Subcutaneous abdominal adipose tissue (tissue), 5 donors: Measurements from ENCODE around the gene RBMS3.

ENCODE experiments used
- H3K27ac ChIP-seq: one replicate; pipeline ENCODE4 v1.7.0; 2013; ENCODE audit warnings: low read depth, mild to moderate bottlenecking, inconsistent platforms, low read length, moderate library complexity
- H3K27me3 ChIP-seq, 5 donors: one replicate each; pipeline ENCODE4 v1.7.0; 2013; ENCODE audit warnings: low read length in 5 of 5, inconsistent platforms in 1 of 5; ENCODE audit not compliant: control insufficient read depth in 5 of 5, insufficient read depth in 4 of 5
- H3K36me3 ChIP-seq, 5 donors: one replicate each; pipeline ENCODE4 v1.7.0; 2013; ENCODE audit warnings: low read length in 5 of 5; ENCODE audit not compliant: control insufficient read depth in 5 of 5, insufficient read depth in 5 of 5
- H3K4me1 ChIP-seq, 5 donors: one replicate each; pipeline ENCODE4 v1.7.0; 2013; ENCODE audit warnings: low read length in 5 of 5, mild to moderate bottlenecking in 3 of 5, moderate library complexity in 1 of 5; ENCODE audit not compliant: control insufficient read depth in 5 of 5, insufficient read depth in 5 of 5
- H3K4me3 ChIP-seq, 5 donors: one replicate each; pipeline ENCODE4 v1.7.0; 2013; ENCODE audit warnings: low read length in 5 of 5, low read depth in 1 of 5
- H3K9ac ChIP-seq, 5 donors: one replicate each; pipeline ENCODE4 v1.7.0; 2013; ENCODE audit warnings: low read length in 5 of 5, mild to moderate bottlenecking in 4 of 5, moderate library complexity in 3 of 5
- H3K9me3 ChIP-seq, 5 donors: one replicate each; pipeline ENCODE4 v1.7.0; 2013; ENCODE audit warnings: low read length in 5 of 5; ENCODE audit not compliant: control insufficient read depth in 5 of 5
- donor health status: healthy.
- donor health status: healthy.
- donor health status: healthy.
- donor health status: healthy.
- donor health status: healthy.

RBMS3 gene

GRCh38 chr3:29932696-29933325 lies 651.9 kb downstream of the RBMS3 start:
- Histone ChIP-seq H3K27me3 (no peaks in the 10 kb centered on the region), H3K4me1 (peaks cover 0 to 9% (median 3%) of the 10 kb centered on the region in 5 donors), H3K36me3 (peaks cover 0 to 9% (median 0%) of the 10 kb centered on the region in 5 donors), H3K4me3 (no peak overlapping the region), H3K9ac (no peak overlapping the region), H3K9me3 (no peaks in the 10 kb centered on the region), H3K27ac (no peak overlapping the region)

GRCh38 chr3:29933802-29934490 lies 653.1 kb downstream of the RBMS3 start:
- Histone ChIP-seq H3K4me1 (peaks cover 0 to 9% (median 3%) of the 10 kb centered on the region in 5 donors), H3K36me3 (peaks cover 0 to 9% (median 0%) of the 10 kb centered on the region in 5 donors), H3K27me3 (no peaks in the 10 kb centered on the region), H3K27ac (no peak overlapping the region), H3K9ac (no peak overlapping the region), H3K4me3 (no peak overlapping the region), H3K9me3 (no peaks in the 10 kb centered on the region)

- H3K27me3 ChIP-seq, result no peaks in the 10 kb centered on the region
- H3K4me1 ChIP-seq, result peaks cover 0 to 9% (median 3%) of the 10 kb centered on the region in 5 donors
- H3K36me3 ChIP-seq, result peaks cover 0 to 10% (median 0%) of the 10 kb centered on the region in 5 donors
- H3K27ac ChIP-seq, result no peak overlapping the region
- no peaks in the 10 kb centered on the region for H3K9me3 ChIP-seq
- no peak overlapping the region for H3K4me3 ChIP-seq
- H3K9ac ChIP-seq, result no peak overlapping the region
These were observed 653.9 kb downstream of the RBMS3 start for GRCh38 chr3:29934751-29935150.

- peaks cover 0 to 9% (median 3%) of the 10 kb centered on the region in 5 donors for H3K4me1 ChIP-seq
- no peak overlapping the region for H3K27ac ChIP-seq
- no peak overlapping the region for H3K9ac ChIP-seq
- no peak overlapping the region for H3K4me3 ChIP-seq
- H3K27me3 ChIP-seq, result no peaks in the 10 kb centered on the region
- peaks cover 0 to 15% (median 0%) of the 10 kb centered on the region in 5 donors for H3K36me3 ChIP-seq
- no peaks in the 10 kb centered on the region for H3K9me3 ChIP-seq
These were observed 655.2 kb downstream of the RBMS3 start for GRCh38 chr3:29936054-29936453.

- Histone ChIP-seq H3K36me3 (peaks cover 0 to 15% (median 0%) of the 10 kb centered on the region in 5 donors), H3K4me3 (no peak overlapping the region), H3K4me1 (peaks cover 0 to 9% (median 3%) of the 10 kb centered on the region in 5 donors), H3K27me3 (no peaks in the 10 kb centered on the region), H3K27ac (no peak overlapping the region), H3K9me3 (no peaks in the 10 kb centered on the region), H3K9ac (no peak overlapping the region)
These were observed 655.9 kb downstream of the RBMS3 start for GRCh38 chr3:29936766-29937165.

- Histone ChIP-seq H3K27ac (no peak overlapping the region), H3K36me3 (peaks cover 0 to 15% (median 0%) of the 10 kb centered on the region in 5 donors), H3K9me3 (no peaks in the 10 kb centered on the region), H3K4me1 (peaks cover 0 to 9% (median 3%) of the 10 kb centered on the region in 5 donors), H3K9ac (no peak overlapping the region), H3K4me3 (no peak overlapping the region), H3K27me3 (no peaks in the 10 kb centered on the region)
These were observed 656.3 kb downstream of the RBMS3 start for GRCh38 chr3:29937185-29937584.

GRCh38 chr3:29940759-29941323 lies 660.0 kb downstream of the RBMS3 start:
- no peak overlapping the region for H3K9ac ChIP-seq
- H3K27me3 ChIP-seq, result no peaks in the 10 kb centered on the region
- no peak overlapping the region for H3K4me3 ChIP-seq
- no peak overlapping the region for H3K27ac ChIP-seq
- peaks cover 0 to 15% (median 0%) of the 10 kb centered on the region in 5 donors for H3K36me3 ChIP-seq
- no peaks in the 10 kb centered on the region for H3K9me3 ChIP-seq
- H3K4me1 ChIP-seq, result no peaks in the 10 kb centered on the region

GRCh38 chr3:29942297-29942696 lies 661.4 kb downstream of the RBMS3 start:
- H3K9ac ChIP-seq, result no peak overlapping the region
- H3K9me3 ChIP-seq, result no peaks in the 10 kb centered on the region
- peaks cover 0 to 11% (median 0%) of the 10 kb centered on the region in 5 donors for H3K36me3 ChIP-seq
- no peaks in the 10 kb centered on the region for H3K4me1 ChIP-seq
- H3K4me3 ChIP-seq, result no peak overlapping the region
- H3K27me3 ChIP-seq, result no peaks in the 10 kb centered on the region
- no peak overlapping the region for H3K27ac ChIP-seq

- H3K36me3 ChIP-seq, result no peaks in the 10 kb centered on the region
- H3K4me3 ChIP-seq, result no peak overlapping the region
- H3K27me3 ChIP-seq, result no peaks in the 10 kb centered on the region
- no peaks in the 10 kb centered on the region for H3K9me3 ChIP-seq
- peaks cover 0 to 4% (median 0%) of the 10 kb centered on the region in 5 donors for H3K4me1 ChIP-seq
- H3K27ac ChIP-seq, result no peak overlapping the region
- no peak overlapping the region for H3K9ac ChIP-seq
These were observed 668.3 kb downstream of the RBMS3 start for GRCh38 chr3:29949131-29949530.

- Histone ChIP-seq H3K27ac (no peak overlapping the region), H3K36me3 (no peaks in the 10 kb centered on the region), H3K4me1 (peaks cover 0 to 4% (median 0%) of the 10 kb centered on the region in 5 donors), H3K9ac (no peak overlapping the region), H3K27me3 (no peaks in the 10 kb centered on the region), H3K4me3 (no peak overlapping the region), H3K9me3 (no peaks in the 10 kb centered on the region)
These were observed 669.2 kb downstream of the RBMS3 start for GRCh38 chr3:29949940-29950616.
